LNCAP (cell line): Measurements from ENCODE around the gene ANXA10.

Source experiments
- TF ChIP-seq, protein P1 (sequence below): fragments of 450-650 bp; IDR thresholded peaks from 2 replicates; pipeline ENCODE4 v1.5.1; 2017; ENCODE audit warnings: mild to moderate bottlenecking

ANXA10 gene

DNA sequence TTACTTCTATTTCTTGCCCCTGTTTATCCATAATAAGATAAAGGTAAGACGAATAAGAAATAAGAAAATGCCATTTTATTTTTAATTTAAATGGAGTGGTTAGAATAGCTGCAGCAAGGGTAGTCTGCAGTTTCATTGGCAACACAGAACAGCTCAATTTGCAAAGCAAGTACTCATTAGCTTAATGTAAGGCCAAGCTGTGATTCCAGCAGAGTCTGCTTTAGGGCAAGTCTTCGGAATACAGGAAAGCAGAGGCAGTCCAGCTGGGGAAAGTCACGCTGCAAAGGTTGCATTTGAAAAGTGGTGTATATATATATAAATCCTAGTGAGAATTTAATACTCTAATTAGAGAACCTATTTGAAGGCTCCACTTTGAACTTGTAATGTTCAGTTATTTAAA is 59.0 kb downstream of the ANXA10 start:
- TF ChIP-seq, protein P1, sequence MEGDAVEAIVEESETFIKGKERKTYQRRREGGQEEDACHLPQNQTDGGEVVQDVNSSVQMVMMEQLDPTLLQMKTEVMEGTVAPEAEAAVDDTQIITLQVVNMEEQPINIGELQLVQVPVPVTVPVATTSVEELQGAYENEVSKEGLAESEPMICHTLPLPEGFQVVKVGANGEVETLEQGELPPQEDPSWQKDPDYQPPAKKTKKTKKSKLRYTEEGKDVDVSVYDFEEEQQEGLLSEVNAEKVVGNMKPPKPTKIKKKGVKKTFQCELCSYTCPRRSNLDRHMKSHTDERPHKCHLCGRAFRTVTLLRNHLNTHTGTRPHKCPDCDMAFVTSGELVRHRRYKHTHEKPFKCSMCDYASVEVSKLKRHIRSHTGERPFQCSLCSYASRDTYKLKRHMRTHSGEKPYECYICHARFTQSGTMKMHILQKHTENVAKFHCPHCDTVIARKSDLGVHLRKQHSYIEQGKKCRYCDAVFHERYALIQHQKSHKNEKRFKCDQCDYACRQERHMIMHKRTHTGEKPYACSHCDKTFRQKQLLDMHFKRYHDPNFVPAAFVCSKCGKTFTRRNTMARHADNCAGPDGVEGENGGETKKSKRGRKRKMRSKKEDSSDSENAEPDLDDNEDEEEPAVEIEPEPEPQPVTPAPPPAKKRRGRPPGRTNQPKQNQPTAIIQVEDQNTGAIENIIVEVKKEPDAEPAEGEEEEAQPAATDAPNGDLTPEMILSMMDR = no peak

DNA sequence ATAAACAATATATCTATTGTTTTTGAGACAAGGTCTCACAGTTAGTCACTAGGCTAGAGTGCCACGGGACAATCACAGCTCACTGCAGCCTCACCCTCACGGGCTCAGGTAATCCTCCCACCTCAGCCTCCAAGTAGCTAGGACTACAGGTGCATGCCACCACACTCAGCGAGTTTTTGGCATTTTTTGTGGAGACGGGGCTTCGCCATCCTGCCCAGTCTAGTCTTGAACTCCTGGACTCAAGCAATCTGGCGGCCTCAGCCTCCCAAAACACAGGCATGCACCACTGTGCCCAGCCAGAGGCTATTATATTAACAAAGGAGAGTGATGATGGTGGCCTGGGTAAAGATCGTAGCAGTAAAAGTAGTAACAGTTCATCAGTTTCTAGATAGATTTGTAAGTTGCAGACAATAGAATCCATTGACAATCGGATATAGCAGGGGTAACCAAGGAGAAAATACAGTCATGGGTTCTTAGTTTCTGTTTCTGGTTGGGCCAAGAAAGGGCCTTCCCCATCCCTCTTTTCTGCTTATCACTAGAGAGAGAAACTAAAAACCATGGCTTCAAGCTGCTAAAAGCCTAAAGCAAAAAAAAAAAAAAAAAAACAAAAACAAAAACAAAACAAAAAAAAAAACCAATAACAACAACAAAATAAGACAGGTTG is 60.6 kb downstream of the ANXA10 start:
- TF ChIP-seq, protein P1 = no peak

DNA sequence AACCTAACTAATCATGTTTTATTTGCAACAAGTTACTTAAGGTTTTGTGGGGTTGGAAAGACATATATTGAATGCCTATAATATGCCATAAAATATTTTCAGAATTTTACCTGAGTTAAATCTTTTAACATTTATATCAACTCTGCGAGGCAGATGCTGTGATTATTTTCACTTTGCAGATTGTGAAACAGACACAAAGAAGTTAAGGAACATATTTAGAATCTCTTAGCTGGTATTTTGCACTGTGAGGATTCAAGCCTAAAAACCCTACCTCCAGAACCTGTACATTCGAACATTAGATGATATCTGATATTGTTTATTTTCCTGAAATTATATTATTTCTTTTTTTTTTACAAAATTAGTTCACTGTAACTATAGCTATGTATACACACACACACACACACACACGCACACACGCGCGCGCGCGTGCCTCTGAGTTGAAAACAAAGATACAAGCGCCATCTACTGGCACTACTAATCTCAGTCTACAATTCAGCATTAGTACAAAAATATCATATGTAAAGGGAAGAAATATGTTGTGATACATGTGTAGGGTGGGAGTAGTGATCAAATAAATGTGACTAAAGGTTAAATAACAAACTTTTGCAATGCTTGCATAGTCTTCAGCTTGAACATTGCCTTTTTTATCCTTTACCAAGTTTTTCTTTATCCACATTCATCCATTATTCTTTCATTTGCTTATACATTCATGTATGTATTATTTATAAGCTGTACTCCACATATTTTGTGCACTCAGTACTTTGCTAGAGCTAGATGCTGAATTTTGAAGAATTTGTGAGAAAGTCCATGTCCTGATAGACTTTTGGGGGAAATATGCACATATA is 61.5 kb downstream of the ANXA10 start:
- TF ChIP-seq, protein P1 = peak; percentile 81

DNA sequence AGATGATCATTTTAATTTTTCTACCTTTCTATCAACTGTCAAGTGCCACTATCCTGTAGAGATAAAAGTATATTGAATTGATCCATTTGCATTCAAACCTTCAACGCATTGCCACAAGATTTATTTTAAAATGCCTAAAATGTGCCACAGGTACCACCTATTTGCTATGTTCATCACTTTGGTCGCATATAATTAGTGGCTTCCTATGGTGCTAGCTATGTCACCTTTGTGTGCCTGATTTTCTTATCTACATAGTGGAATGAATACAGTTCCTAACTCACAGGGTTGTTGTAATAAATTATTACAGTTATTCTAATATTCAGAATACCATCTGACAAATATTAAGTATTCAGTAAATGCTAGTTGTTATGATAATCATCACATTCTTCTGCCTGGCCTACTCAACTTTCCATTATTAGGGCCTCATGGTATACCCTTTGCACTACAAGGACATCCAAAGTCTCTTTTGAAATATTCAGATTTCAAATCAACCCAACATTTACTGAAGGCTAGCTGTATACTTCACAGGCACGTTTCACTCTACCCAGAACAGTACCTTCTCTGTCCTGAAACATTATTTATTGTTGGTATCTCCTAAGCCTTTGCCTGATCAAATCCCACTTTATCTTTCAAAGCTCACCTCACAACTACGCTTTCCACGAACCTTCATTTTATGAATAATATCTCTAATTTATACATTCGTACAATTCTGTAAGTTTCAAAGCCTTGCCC is 62.4 kb downstream of the ANXA10 start:
- TF ChIP-seq, protein P1 = no peak

DNA sequence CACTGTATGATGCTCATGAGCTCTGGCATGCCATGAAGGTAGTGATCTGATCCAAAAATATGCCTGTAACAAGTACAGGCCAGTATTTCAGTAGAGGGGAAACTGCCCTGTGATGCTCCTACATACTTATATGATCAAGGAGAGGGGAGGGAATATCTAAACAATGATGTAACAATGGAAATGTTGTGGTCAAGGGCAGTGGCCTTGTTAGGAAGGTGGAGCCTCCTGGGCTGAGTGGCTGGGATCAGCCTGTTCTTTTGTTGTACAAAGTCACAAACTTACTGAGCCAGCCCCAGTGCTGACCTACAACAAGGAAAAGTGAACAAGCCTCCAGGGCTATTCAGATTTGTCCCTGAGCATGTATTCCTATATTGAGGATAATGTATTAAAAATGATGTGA is 70.3 kb downstream of the ANXA10 start:
- TF ChIP-seq, protein P1 = no peak

DNA sequence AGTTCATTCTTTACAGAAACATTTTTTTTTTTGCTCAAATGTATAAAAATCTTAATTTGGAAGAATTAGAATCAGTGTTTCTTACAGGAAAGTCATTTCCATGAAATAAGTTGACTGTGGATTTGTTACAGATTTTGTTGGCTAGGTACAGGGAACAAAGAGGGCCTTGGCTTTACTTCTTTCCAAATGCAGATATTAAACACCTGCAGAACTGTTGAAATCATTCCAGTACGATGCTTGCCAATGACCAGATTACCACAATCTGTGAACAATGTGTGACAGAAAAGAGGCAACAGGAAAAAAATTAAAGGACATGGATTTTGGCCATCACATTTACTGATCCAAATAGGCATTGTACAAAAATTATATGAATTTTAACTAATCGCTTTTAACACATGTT is 70.8 kb downstream of the ANXA10 start:
- TF ChIP-seq, protein P1 = no peak

DNA sequence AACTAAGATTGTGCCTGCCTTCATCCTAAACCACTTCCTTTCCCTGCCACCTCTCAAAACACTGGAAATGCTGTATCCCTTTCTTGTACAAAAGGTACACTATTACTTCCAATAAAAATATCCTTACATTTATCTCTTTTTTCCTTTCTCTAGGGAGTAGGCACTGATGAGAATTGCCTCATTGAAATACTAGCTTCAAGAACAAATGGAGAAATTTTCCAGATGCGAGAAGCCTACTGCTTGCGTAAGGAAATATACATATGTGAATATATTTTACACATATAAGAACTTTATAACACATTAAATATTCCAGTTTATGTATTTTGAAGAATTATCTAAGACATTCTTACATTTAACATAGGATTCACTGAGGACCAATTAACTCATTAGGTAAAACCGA is 71.7 kb downstream of the ANXA10 start:
- TF ChIP-seq, protein P1 = no peak
